ENCODE measurements around the gene ALKBH4.
"Not testable (repeated sequence)": the region's sequence is repeated elsewhere in the genome, so short reads cannot be mapped to it uniquely, and the experiment has no call there.

Gene ALKBH4

GRCh38 chr7:102464577-102465280, at the start of gene ALKBH4, which contains the start of gene LRWD1:
Gene ALKBH4, minus strand, starts transcription at chr7:102464863. Its CDS starts 27 bp downstream, at chr7:102464836.
Gene LRWD1, plus strand, starts transcription at chr7:102464984. Its CDS starts 97 bp downstream, at chr7:102465081.
- in situ Hi-C loops (cut with HindIII; ENCODE audit: low sequenced_read_pairs), result no loop called here

GRCh38 chr7:102512642-102513221, 48.1 kb upstream of the ALKBH4 start:
- in situ Hi-C loops (cut with HindIII; ENCODE audit: low sequenced_read_pairs), result not testable (repeated sequence)

DNA sequence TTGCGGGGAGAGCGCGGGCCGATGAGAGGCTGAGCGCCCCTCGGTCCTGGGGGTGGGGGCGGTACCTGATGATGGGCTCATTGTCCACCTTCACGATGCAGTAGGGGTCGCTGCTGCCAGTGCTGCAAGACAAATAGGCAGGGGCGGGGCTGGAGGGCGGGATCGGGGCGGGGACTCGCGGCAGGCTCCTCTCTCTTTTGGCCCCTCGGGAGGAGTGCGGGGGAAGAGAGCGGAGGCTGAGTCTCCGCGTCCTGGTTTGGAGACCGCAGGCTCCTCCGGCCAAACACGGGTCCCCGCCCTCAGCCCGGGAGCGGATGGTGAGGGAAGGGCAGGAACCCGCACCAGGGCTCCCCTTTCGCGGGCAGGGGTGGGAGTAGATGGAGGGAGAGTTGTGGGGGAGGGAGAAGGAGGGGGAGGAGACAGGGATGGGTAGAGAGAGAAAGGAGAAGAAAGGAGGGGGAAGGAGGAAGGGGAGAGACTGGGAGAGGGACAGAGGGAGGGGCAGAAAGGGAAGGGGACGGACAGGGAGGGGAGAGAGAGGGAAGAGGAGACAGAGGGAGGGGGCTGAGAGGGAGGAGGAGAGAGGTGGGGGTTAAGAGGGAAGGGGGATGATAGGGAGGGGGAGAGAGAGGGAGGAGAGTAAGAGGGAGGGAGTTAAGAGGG, 47.3 kb upstream of the ALKBH4 start:
- in situ Hi-C loops (cut with HindIII; ENCODE audit: low sequenced_read_pairs), result not testable (repeated sequence)

DNA sequence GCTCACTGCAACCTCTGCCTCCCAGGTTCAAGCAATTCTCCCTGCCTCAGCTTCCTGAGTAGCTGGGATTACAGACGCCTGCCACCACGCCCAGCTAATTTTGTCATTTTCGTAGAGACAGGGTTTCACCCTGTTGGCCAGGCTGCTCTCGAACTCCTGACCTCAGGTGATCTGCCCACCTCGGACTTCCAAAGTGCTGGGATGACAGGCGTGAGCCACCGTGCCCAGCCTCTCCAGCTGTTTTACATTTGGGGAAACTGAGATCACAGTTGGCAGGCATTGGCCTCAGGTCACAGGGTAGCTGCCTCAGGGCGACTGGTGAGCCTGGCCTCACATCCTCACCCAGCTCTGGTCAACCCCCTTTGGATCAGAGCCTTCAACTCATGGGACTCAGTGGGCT, 45.9 kb upstream of the ALKBH4 start:
- in situ Hi-C loops (cut with HindIII; ENCODE audit: low sequenced_read_pairs), result not testable (repeated sequence)

DNA sequence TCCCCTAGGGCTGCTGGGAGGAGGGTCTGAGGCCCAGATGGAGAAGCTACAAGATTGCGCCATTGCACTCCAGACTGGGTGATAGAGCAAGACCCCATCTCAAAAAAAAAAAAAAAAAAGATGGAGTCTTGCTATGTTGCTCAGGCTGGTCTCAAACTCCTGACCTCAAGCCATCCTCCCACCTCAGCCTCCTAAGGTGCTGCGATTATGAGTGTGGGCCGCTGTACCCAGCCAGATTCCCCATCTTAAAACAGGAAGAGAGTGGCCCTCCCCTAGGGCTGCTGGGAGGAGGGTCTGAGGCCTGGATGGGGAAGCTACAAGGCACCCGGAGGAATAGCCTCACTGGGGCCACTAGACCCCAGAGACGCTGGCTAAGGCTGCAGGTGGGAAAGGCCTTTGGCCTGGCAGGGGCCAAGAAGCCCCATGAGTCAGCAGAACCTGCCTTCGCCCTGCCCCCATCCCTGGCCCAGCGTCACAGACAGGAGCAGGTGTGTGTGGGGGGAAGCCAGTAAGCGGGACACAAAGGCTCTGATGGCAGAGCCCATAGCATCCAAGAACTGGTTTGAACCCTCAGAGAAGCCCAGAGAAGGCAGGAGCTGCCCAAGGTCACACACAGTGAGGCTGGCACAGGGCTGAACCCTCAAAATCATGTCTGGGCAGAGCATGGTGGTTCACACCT, 42.9 kb upstream of the ALKBH4 start:
- in situ Hi-C loops (cut with HindIII; ENCODE audit: low sequenced_read_pairs), result not testable (repeated sequence)

DNA sequence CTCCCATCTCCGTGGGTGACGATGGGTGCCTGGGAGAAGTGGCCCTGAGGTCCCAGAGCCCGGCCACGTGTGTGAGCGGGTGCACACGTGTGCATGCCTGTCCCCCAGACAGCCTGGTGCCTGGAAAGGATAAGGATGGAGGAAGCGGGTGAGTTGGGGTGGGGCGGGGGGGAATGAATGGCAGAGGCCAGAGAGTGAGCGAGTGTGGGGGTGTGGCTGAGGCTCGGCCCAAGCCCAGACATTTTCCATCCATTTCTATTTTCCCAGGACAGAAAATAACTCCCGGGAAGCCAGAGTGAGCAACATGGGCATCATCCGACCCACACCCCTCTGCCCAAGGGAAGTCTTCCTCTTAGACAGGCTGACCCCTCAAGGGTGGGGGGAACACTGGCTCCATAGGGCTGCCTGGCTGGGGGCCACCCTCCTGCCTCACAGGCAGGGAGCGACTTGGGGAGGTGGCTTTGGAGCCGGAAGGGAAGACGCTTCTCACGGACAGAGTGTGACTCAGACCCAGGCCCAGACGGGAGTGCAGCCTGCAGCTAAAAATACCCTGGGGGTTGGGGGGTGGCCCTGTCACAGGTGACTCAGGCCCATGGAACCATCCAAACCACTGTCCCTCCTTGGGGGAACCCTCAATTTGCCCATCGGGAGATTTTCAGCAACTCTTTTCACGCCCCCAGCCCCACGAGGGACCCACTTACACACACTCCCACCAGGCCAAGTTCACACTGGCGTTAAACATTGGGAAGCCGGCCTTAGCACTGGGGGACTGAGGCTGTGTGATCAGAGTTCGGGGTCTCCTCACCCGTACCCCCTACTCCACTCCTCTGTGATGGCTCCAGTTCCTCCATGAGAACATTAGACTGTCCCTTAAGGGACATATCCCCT, 40.9 kb upstream of the ALKBH4 start:
- in situ Hi-C loops (cut with HindIII; ENCODE audit: low sequenced_read_pairs), result not testable (repeated sequence)

DNA sequence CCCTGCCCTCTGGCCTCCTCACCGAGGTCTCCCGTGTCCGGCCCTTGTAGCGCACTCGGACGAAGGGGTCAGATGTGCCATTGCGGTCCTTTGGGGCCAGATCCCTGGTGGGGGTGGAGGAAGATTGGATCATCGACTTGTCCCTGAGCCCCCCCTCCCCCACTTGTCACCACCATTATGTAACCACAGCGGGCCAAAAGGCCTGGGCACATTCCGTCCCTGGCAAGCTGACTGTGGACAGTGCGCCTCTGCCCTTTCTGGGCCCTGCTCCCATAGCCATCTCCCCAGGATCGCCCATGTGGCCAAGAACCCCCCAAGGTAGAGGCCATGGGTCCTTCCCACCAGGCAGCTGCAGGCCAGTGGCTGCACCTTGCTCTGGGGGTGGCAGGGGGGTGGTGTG, 38.5 kb upstream of the ALKBH4 start:
- in situ Hi-C loops (cut with HindIII; ENCODE audit: low sequenced_read_pairs), result not testable (repeated sequence)

DNA sequence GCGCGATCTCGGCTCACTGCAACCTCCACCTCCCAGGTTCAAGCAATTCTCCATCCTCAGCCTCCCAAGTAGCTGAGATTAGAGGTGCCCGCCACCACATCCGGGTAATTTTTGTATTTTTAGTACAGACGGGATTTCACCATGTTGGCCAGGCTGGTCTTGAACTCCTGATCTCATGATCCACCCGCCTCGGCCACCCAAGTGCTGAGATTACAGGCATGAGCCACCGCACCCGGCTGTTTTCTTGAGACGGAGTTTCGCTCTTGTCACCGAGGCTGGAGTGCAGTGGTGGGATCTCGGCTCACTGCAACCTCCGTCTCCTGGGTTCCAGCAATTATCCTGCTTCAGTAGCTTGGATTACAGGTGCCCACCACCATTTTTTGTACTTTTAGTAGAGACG, 33.7 kb upstream of the ALKBH4 start:
- in situ Hi-C loops (cut with HindIII; ENCODE audit: low sequenced_read_pairs), result not testable (repeated sequence)

DNA sequence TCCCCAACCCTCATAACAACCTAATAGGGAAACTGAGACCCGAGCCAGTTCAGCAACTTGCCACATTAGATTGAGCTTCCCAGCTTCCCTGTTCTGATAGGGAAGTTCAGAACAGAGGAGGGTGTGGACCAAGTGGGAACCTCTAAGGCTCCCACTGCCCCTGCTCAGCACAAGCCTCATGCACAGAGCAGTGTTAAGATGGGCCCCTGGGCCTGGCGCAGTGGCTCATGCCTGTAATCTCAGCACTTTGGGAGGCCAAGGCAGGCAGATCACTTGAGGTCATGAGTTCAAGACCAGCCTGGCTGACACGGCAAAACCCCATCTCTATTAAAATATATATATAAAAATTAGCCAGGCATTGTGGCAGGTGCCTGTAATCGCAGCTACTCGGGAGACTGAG, 32.6 kb upstream of the ALKBH4 start:
- in situ Hi-C loops (cut with HindIII; ENCODE audit: low sequenced_read_pairs), result not testable (repeated sequence)

- in situ Hi-C loops (cut with HindIII; ENCODE audit: low sequenced_read_pairs), result not testable (repeated sequence)
Observed at GRCh38 chr7:102496861-102497260, 32.2 kb upstream of the ALKBH4 start.

DNA sequence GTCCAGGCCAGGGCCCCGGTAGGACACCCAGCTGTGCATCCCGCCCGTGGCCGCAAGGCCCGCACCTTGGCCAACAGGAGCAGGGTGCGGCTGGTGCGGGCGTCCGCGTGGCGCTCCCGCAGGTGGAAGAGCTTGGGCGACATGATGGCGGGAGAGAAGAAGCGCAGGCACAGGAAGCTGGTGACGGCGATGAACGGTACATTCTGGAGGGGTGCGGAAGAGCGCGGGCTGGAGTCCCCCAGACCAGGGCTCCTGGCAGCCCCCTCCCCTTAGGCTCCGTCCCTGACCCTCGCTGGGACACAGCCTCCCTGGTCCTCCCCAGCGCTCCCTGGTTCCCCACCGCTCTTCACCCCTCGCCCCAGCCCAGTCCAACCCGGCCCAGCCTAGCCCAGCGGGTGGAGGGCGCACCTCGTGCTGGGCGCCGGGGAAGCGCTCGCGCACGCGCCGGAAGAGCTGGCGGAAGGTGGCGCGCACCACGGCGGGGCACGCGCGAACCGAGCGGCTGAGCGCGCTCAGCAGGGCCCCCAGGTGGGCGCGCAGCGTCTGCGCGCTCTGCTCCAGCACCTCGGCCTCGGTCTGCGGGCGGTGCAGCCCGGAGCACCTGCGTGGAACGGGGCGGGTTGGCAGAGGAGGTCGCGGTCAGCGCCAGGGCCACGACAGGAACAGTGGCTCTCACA, 29.9 kb upstream of the ALKBH4 start:
- in situ Hi-C loops (cut with HindIII; ENCODE audit: low sequenced_read_pairs), result not testable (repeated sequence)

GRCh38 chr7:102494026-102494425, 29.4 kb upstream of the ALKBH4 start:
- in situ Hi-C loops (cut with HindIII; ENCODE audit: low sequenced_read_pairs), result not testable (repeated sequence)

- in situ Hi-C loops (cut with HindIII; ENCODE audit: low sequenced_read_pairs), result not testable (repeated sequence)
Observed at GRCh38 chr7:102493220-102493935, 28.7 kb upstream of the ALKBH4 start.

DNA sequence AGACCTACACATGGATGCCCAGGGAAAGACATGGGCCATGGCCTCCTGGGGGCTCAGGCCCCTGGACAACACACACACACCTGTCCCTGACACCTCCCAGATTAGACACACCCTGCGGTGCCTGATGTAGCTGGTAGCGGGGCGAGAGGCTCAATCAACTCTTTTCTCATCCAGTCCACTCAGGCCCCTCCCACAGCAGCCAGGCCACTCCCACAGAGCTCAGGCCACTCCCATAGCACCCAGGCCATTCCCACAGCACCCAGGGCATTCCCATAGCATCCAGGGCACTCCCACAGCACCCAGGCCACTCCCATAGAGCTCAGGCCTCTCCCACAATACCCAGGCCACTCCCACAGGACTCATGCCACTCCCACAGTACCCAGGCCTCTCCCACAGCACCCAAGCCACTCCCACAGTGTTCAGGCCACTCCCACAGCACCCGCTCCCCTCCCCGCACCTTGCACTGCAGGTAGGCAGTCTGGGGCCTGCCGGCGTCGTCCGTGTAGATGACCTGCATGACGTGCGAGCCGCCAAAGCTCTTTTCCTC, 25.9 kb upstream of the ALKBH4 start:
- in situ Hi-C loops (cut with HindIII; ENCODE audit: low sequenced_read_pairs), result not testable (repeated sequence)

GRCh38 chr7:102484317-102484716, 19.7 kb upstream of the ALKBH4 start:
- in situ Hi-C loops (cut with HindIII; ENCODE audit: low sequenced_read_pairs), result not testable (repeated sequence)

DNA sequence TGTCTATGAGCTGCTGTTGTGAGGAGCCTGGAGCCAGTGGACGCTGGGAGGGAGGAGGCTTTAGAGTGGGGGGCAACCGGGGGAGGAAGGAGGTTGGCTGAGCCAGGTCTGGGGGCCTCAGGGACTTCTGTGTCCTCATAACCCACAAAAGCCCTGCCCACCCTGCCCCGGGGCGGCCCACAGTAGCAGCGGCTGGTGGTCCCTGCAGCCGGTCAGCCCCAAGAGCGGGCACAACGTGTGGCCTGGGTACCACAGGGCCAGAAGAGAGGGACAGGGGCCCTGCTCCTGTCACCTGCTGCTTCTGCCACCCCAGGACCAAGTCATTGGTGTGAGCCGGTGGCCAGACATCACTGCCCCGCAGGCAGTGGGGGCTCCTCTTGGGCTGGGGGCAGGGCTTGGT, 17.3 kb upstream of the ALKBH4 start:
- in situ Hi-C loops (cut with HindIII; ENCODE audit: low sequenced_read_pairs), result not testable (repeated sequence)

DNA sequence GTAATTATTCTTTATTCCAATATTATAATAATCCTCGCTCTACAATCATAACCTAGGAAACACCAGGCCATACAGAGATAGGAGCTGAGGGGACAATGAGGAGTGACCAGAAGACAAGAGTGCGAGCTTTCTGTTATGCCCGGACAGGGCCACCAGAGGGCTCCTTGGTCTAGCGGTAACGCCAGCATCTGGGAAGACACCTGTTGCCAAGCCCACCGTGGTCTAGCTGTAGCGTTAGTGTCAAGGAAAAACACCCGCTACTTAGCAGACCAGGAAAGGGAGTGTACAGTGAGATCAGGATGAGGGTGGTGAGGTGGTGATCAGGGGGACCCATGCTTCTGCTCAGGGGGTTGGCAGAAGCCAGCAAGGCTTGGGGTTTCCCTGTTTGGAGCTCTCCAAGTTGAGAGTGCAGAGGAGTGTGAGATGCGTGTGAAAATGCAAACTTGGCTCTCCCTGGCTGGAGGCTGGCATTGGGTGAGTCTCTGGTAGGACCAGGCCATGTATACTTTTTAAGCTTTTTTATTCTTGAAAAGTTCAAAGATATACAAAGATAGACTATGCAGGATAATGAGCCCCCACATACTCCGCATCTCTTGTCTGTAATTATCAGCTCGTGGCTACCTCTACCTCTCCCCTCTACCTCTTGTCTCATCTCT, 15.4 kb upstream of the ALKBH4 start:
- in situ Hi-C loops (cut with HindIII; ENCODE audit: low sequenced_read_pairs), result not testable (repeated sequence)

GRCh38 chr7:102479209-102479584, 14.5 kb upstream of the ALKBH4 start:
- in situ Hi-C loops (cut with HindIII; ENCODE audit: low sequenced_read_pairs), result not testable (repeated sequence)

All from endothelial cell of hepatic sinusoid (primary cell).